Mucosa of rectum (tissue), 2 donors: ENCODE results near the gene FBLN2.

Experiments used
- H3K27ac ChIP-seq, 2 donors: one replicate each; pipeline ENCODE4 v1.7.0; 2013; ENCODE audit warnings: inconsistent platforms in 2 of 2, low read depth in 2 of 2, low read length in 2 of 2
- H3K27me3 ChIP-seq, 2 donors: one replicate each; pipeline ENCODE4 v1.7.0; 2013; ENCODE audit warnings: low read length in 2 of 2; ENCODE audit not compliant: control insufficient read depth in 2 of 2, insufficient read depth in 2 of 2
- H3K36me3 ChIP-seq, 2 donors: one replicate each; pipeline ENCODE4 v1.7.0; 2013; ENCODE audit warnings: low read length in 2 of 2; ENCODE audit not compliant: control insufficient read depth in 2 of 2, insufficient read depth in 2 of 2
- H3K4me1 ChIP-seq, 2 donors: one replicate each; pipeline ENCODE4 v1.7.0; 2013; ENCODE audit warnings: low read length in 2 of 2, mild to moderate bottlenecking in 1 of 2; ENCODE audit not compliant: control insufficient read depth in 2 of 2, insufficient read depth in 2 of 2
- H3K4me3 ChIP-seq, 2 donors: one replicate each; pipeline ENCODE4 v1.7.0; 2013; ENCODE audit warnings: low read length in 2 of 2
- H3K9ac ChIP-seq, 2 donors: one replicate each; pipeline ENCODE4 v1.7.0; 2013; ENCODE audit warnings: low read length in 2 of 2, low read depth in 1 of 2, mild to moderate bottlenecking in 1 of 2
- H3K9me3 ChIP-seq, 2 donors: one replicate each; pipeline ENCODE4 v1.7.0; 2013; ENCODE audit warnings: low read length in 2 of 2; ENCODE audit not compliant: control insufficient read depth in 2 of 2
- donor health status: healthy.
- donor health status: Normal muscosa, but diverticular disease.

FBLN2 gene

GRCh38 chr3:13565581-13566452 is 16.9 kb downstream of the FBLN2 start:
- H3K27ac ChIP-seq, result no peak overlapping the region
- H3K4me1 ChIP-seq, result no peaks in the 10 kb centered on the region
- H3K9ac ChIP-seq, result no peak overlapping the region
- H3K4me3 ChIP-seq, result no peak overlapping the region
- H3K9me3 ChIP-seq, result no peaks in the 10 kb centered on the region
- no peaks in the 10 kb centered on the region for H3K27me3 ChIP-seq
- H3K36me3 ChIP-seq, result no peaks in the 10 kb centered on the region

- no peaks in the 10 kb centered on the region for H3K36me3 ChIP-seq
- H3K27me3 ChIP-seq, result no peaks in the 10 kb centered on the region
- no peak overlapping the region for H3K27ac ChIP-seq
- no peak overlapping the region for H3K4me3 ChIP-seq
- no peaks in the 10 kb centered on the region for H3K9me3 ChIP-seq
- H3K9ac ChIP-seq, result no peak overlapping the region
- no peaks in the 10 kb centered on the region for H3K4me1 ChIP-seq
Measured at GRCh38 chr3:13566453-13566748, 17.5 kb downstream of the FBLN2 start.

- no peaks in the 10 kb centered on the region for H3K9me3 ChIP-seq
- H3K9ac ChIP-seq, result no peak overlapping the region
- no peaks in the 10 kb centered on the region for H3K4me1 ChIP-seq
- H3K27me3 ChIP-seq, result no peaks in the 10 kb centered on the region
- H3K4me3 ChIP-seq, result no peak overlapping the region
- H3K27ac ChIP-seq, result no peak overlapping the region
- no peaks in the 10 kb centered on the region for H3K36me3 ChIP-seq
Measured at GRCh38 chr3:13566769-13567310, 17.9 kb downstream of the FBLN2 start.

- Histone ChIP-seq H3K4me3 (no peak overlapping the region), H3K4me1 (no peaks in the 10 kb centered on the region), H3K9me3 (no peaks in the 10 kb centered on the region), H3K9ac (no peak overlapping the region), H3K27ac (no peak overlapping the region), H3K27me3 (no peaks in the 10 kb centered on the region), H3K36me3 (no peaks in the 10 kb centered on the region)
Measured at GRCh38 chr3:13567684-13568514, 19.0 kb downstream of the FBLN2 start.

- no peak overlapping the region for H3K9ac ChIP-seq
- no peak overlapping the region for H3K4me3 ChIP-seq
- no peaks in the 10 kb centered on the region for H3K4me1 ChIP-seq
- H3K36me3 ChIP-seq, result no peaks in the 10 kb centered on the region
- H3K9me3 ChIP-seq, result no peaks in the 10 kb centered on the region
- H3K27ac ChIP-seq, result no peak overlapping the region
- H3K27me3 ChIP-seq, result no peaks in the 10 kb centered on the region
Measured at GRCh38 chr3:13568515-13569028, 19.6 kb downstream of the FBLN2 start.

- H3K4me1 ChIP-seq, result no peaks in the 10 kb centered on the region
Measured at GRCh38 chr3:13569201-13569600, 20.3 kb downstream of the FBLN2 start.

GRCh38 chr3:13569641-13570390 is 20.9 kb downstream of the FBLN2 start:
- no peaks in the 10 kb centered on the region for H3K9me3 ChIP-seq
- no peak overlapping the region for H3K27ac ChIP-seq
- H3K4me3 ChIP-seq, result no peak overlapping the region
- no peak overlapping the region for H3K9ac ChIP-seq
- no peaks in the 10 kb centered on the region for H3K36me3 ChIP-seq
- no peaks in the 10 kb centered on the region for H3K4me1 ChIP-seq
- H3K27me3 ChIP-seq, result no peaks in the 10 kb centered on the region

More at GRCh38 chr3:13569201-13569600, 20.3 kb downstream of the FBLN2 start:
- Histone ChIP-seq H3K4me3 (no peak overlapping the region), H3K9me3 (no peaks in the 10 kb centered on the region), H3K27ac (no peak overlapping the region), H3K27me3 (no peaks in the 10 kb centered on the region), H3K36me3 (no peaks in the 10 kb centered on the region), H3K9ac (no peak overlapping the region)

- no peak overlapping the region for H3K9ac ChIP-seq
- H3K9me3 ChIP-seq, result no peaks in the 10 kb centered on the region
- no peak overlapping the region for H3K27ac ChIP-seq
- no peaks in the 10 kb centered on the region for H3K36me3 ChIP-seq
- no peaks in the 10 kb centered on the region for H3K4me1 ChIP-seq
- no peaks in the 10 kb centered on the region for H3K27me3 ChIP-seq
- no peak overlapping the region for H3K4me3 ChIP-seq
Measured at GRCh38 chr3:13570391-13571194, 21.7 kb downstream of the FBLN2 start.

- Histone ChIP-seq H3K9me3 (no peaks in the 10 kb centered on the region), H3K4me1 (no peaks in the 10 kb centered on the region), H3K27ac (no peak overlapping the region), H3K36me3 (no peaks in the 10 kb centered on the region), H3K9ac (no peak overlapping the region), H3K4me3 (no peak overlapping the region), H3K27me3 (no peaks in the 10 kb centered on the region)
Measured at GRCh38 chr3:13571264-13571663, 22.3 kb downstream of the FBLN2 start.
